IPS-15b (cell line): ENCODE data around the gene LRAT.

Experiments
- H3K27me3 ChIP-seq: one replicate; pipeline ENCODE4 v1.6.1; 2013; ENCODE audit warnings: low read length; ENCODE audit not compliant: control insufficient read depth, insufficient read depth
- H3K36me3 ChIP-seq: one replicate; pipeline ENCODE4 v1.6.1; 2013; ENCODE audit warnings: low read length; ENCODE audit not compliant: control insufficient read depth, insufficient read depth
- H3K4me1 ChIP-seq: one replicate; pipeline ENCODE4 v1.6.1; 2013; ENCODE audit warnings: mild to moderate bottlenecking, low read length; ENCODE audit not compliant: control insufficient read depth, insufficient read depth
- H3K4me3 ChIP-seq: one replicate; pipeline ENCODE4 v1.5.1; 2013; ENCODE audit warnings: low read depth, low read length
- H3K9ac ChIP-seq: one replicate; pipeline ENCODE4 v1.6.1; 2013; ENCODE audit warnings: low read depth, mild to moderate bottlenecking, low read length
- H3K9me3 ChIP-seq: one replicate; pipeline ENCODE4 v1.6.1; 2013; ENCODE audit warnings: mild to moderate bottlenecking, low read length; ENCODE audit not compliant: control insufficient read depth, insufficient read depth

Gene LRAT

GRCh38 chr4:154779362-154779947 lies 35.7 kb downstream of the LRAT start:
- H3K4me3 ChIP-seq: no peak overlapping the region
- no peaks in the 10 kb centered on the region for H3K36me3 ChIP-seq
- no peaks in the 10 kb centered on the region for H3K27me3 ChIP-seq
- H3K9ac ChIP-seq: no peak overlapping the region
- H3K9me3 ChIP-seq: no peaks in the 10 kb centered on the region
- no peaks in the 10 kb centered on the region for H3K4me1 ChIP-seq

- Histone ChIP-seq H3K4me1 (no peaks in the 10 kb centered on the region), H3K4me3 (peak within 1 kb of the TSS; percentile 1), H3K9me3 (no peaks in the 10 kb centered on the region), H3K9ac (no peak within 1 kb of the TSS), H3K27me3 (no peaks in the 10 kb centered on the region), H3K36me3 (no peaks in the 10 kb centered on the region)
Observed at GRCh38 chr4:154781126-154781982, 37.6 kb downstream of the LRAT start, which contains the start of gene RBM46. TSS of gene RBM46 (plus strand) at chr4:154781272. CDS start at chr4:154796753, 15,481 bp downstream.

- Histone ChIP-seq H3K27me3 (no peaks in the 10 kb centered on the region), H3K9ac (no peak overlapping the region), H3K9me3 (no peaks in the 10 kb centered on the region), H3K36me3 (no peaks in the 10 kb centered on the region), H3K4me3 (peak overlapping the region; percentile 1), H3K4me1 (no peaks in the 10 kb centered on the region)
Observed at GRCh38 chr4:154781983-154782293, 38.1 kb downstream of the LRAT start.
